Measurements from ENCODE around the gene PHF2.

DNA sequence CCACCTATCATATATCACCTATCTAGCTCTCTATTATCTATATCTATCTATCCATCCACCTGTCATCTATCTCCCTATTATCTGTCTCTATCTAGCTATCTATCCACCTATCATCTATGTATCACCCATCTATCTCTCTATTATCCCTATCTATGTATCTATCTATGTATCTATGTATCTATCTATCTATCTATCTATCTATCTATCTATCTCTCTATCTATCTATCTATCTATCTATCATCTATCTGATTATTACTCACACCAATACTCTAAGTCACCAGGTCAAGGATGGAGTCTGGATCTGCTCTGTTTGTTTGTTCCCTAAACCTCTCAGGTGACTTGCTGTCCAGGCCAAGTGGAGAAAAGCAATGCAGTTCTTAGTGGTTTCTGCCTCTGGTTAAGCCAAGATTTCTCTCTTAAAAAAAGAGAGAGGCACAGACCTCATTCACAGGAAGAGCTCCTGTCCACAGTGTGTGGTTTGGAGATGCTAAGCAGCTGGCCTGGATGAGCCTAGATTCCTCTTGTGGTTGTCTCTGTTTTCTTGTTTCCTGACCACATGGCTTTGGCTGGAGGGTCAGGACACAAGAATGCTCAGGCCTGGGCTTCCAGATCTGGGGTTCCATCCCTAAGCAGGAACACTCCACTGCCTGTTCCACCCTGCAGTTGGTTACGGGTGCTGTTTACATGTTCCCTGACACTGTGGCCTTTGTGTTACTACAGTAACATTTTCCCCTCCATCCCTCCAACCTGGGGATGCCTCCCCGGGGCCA, 133.4 kb downstream of the PHF2 start:
- TF ChIP-seq EZH2phosphoT487 (IDR thresholded peaks at IDR 0.05; ENCODE audit: borderline replicate concordance, low read depth, low read length) (no peak), CTCF (conservative IDR thresholded peaks at IDR 0.05; ENCODE audit: low read length) (no peak)
